Stimulated activated CD4-positive, alpha-beta T cell treated with anti-CD3 and anti-CD28 coated beads, TNF-alpha, amount 100 ng/mL, for 4 hours (primary cell): ENCODE measurements around the gene PRDM13.
"Not testable (repeated sequence)": the region's sequence is repeated elsewhere in the genome, so short reads cannot be mapped to it uniquely, and the experiment has no call there.

Source experiments
- DNase-seq, 3 experiments: peaks; one replicate each; pipeline ENCODE4 v3.0.0-alpha.2; 2020; ENCODE audit warnings: low read depth in 3 of 3

PRDM13 gene

GRCh38 chr6:99603421-99604165, 3.0 kb upstream of the PRDM13 start:
- DNase-seq: no peak

DNA sequence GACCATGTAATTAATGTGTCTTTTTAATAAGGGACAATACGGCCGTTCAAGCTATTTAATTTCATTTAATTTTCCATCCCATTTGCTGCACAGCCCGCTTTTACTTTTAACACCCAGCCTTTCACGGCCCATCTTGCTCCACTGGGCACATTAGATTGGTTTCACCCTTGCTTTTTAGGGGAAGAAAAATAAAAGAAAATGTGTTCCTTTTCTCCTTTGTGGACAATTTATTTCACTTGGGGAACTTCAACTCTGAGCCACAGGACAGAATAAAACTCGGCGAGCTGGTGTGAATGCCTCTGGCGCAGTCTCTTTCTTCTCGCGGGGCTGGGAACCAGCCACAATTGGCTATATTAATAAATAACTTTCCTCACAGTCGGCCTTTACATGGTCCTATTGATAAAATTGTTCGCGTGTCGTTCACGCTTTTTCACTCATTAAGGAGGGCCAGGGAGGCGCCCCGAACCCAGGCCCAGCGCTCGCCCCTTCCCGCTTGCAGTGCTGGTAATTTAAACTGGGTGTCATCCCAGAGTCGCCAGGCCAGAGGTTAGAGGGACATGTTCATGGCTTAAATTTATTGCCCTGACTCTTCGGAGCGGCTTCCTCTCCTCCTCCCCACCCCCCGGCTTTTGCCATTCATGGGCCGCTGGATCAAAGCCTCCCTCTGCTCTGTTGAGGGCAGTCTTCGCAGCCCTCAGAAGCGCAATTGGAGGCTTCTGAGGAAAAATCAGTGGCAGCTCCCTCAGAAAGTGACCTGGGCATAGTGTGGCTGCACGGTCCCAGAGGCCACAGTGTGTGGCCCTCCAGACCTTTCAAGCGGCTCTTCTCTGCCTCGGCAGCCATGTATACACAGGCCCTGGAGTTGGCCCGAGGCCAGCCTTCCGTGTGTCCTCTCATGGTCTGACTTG, 2.2 kb upstream of the PRDM13 start:
- no peak for DNase-seq

DNA sequence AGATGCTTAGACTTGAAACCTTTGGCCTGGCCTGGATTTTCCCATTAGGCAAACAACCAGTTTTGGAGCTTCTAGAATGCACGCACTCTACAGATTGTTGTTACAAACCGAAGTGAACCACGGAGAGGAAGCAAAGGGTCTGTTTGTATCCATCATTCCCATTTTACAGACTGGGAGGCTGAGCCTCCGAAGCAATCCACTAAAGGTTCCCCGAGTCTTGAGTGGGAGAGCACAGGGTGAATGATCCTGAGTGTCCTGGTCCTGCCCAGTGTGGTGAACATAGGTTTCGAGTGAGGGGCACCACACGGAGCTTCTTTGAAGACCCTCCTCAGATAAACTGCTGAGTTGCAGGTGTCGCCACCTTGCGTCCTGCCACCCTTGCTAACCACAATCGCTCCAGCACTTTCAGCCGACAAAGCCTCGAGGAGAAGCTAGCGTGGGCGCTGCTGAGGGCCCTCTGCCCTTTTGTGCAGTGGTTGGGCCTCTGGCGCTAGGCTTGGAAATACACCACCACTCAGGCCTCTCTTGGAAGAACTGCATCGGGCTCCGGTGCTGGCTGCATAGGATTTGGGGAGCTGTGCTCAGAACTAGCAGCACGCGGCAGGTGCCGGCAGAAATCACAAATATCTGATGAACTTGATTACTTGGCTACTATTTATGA, 1.4 kb upstream of the PRDM13 start:
- DNase-seq: no peak

DNA sequence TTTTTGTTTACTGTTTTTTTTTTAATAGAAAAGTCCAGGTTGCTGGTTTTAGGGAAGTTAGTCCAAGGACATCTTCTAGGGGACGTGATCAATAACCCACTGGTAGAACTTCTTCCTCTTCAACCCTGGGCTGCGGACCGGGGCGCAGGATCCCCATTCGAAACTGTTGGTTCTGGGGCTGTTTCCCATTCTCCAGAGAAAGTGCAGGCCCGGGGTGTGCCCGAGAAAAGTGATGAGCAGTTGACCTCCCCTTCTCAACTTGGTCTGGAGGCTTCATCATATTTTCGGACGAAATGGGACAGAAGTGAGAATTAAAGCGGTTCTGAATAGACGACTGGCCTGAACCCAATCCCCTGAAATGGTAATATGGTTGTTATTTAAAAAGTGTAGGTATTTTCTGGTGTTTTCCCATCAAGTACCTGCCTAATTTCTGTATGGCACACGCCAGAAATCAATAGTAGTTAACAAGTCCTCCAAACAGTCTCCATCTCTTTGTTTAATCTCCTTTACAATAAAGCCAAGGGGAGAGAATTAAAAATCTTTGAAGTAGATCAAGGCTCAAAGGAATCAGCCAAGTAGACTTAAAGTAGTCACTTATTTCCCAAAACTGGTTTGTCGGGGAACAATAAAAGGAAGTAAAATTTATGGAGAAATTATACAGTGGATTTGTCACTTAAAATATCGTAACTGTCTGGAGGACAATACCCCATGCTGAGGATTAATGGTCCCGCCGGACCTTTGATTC, 550 bp upstream of the PRDM13 start:
- DNase-seq: no peak

DNA sequence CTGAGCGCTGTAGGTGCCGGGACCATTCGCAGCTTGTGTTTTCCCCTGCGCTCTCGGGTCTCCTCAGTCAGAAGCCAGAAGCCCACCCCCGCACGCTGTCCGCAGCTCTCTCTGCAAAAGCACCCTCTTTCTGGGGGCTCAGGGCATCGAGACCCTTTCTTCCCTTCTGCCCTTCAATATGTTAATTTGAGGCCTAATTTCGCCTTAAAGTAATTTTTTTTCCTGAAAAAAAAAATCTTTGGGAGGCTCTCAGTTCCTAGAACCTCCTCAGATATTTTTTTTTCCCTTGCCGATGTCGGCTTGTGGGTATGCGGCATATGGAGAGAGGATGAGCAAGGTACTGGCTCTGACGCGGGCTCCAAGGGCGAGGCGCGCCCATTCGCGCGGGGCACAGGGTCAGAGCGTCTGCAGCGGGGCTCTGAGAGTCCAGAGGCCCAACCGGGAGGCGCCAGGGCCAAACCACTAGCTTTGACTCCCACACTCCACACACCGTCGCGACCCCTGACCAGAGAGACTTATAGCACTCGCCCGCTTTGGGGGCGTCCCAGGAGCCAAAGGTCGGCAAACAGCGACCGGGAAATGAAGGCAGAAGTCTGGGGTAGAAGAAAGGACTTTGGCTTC, 893 bp downstream of the PRDM13 start:
- DNase-seq: no peak

DNA sequence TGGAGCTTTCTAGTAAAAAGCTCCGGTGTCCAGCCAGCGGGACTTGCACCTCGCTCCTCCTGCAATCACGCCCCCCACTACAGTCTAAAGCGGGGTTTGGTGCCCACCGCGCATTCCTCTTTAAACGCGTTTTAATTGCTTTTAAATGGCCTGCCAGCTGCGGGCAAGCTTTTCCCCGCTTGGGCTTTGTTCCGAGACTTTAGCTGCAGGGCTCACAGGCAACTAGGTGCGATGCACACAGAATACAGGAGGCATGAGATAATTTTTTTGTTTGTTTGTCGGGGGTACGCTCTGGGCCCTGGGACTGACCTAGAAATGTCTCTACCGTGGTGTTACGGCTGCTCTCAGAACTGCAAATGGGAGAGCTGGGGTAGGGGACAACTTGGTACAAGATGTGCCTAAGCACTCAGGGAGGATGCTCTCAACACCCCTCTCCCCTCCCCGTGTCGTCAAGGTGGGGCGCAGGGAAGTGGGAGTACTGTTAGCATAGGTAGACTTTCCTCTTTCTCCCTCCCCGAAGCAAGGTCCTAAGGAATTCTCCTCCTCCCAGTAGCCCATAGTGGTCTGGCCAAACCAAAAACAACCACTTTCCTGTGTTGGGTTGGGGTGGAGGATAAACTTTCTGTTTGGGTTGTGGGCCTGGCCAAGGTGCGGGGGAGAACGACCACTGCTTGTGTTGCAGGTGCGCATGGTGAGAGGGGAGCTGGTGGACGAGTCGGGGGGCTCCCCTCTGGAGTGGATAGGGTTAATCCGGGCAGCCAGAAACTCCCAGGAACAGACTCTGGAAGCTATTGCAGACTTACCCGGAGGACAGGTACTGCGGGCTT, 1.6 kb downstream of the PRDM13 start:
- no peak for DNase-seq

DNA sequence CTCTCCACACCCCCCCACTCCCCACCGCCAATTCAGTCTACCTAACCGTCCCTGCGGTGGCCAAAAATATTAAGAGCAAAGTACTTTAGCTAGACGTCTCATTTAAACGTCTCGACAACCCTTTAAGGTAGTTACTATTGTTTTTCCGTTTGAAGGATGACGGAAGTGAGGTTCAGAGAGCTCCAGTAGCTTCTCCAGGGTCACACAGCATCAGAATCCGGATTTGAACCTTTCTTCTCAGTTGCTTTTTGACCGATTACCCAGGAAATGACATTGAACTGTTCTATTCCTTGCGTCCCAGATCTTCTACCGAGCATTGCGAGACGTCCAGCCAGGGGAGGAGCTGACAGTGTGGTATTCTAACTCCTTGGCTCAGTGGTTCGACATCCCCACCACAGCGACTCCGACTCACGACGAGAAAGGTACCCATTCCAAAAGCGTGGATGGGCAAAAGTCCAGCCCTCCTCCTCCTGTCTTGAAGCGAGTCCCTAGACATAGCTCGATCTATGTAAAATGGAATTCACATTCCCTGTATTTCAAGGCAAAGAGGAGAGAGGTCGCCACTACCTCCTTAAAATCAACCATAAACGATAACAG, 2.4 kb downstream of the PRDM13 start:
- DNase-seq: no peak

DNA sequence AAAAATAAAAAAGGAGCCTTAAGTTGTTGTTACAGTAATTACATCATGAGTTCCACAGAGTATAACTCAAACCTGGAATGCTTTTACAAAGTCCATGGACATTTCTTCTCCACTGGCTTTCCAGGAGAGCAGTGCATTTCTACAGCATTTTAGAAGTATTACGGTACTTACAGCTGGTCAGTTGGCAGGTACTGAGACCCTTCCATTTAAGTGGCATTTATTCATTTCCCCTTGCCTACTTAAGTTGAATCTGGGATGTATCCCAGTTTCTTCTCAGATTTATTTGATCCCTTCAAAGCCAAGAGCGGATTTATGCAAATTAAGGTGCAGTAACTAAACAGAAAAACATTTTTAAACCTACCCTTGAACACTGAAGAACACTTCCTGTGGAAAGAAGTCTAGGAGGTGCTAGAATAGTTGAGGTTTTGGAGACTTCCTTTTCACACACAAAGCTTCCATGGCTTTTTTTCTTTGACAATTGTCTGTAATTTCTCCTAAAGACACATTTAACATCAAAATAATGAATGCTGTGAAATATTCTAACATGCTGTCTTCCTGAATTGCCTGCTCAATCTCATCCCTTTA, 3.4 kb downstream of the PRDM13 start:
- DNase-seq: no peak

DNA sequence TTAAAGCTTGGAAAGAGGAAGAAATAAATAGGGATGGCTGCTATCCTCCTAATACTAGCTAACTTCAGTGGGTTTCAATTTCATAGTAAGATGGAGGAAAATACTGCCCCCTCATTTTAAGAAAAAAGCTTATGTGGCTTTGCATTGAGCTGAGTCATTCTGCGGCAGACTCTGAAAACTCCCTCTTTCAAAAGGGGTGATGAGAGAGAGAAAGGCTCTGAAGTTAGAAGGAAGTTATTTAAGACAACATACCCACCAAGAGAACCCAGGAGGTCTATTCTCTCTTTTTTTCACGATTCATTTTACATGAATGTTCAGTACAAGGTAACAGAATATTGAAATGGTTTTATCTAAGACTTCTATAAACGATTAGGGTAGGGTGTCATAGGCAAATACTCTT, 4.5 kb downstream of the PRDM13 start:
- no peak for DNase-seq

DNA sequence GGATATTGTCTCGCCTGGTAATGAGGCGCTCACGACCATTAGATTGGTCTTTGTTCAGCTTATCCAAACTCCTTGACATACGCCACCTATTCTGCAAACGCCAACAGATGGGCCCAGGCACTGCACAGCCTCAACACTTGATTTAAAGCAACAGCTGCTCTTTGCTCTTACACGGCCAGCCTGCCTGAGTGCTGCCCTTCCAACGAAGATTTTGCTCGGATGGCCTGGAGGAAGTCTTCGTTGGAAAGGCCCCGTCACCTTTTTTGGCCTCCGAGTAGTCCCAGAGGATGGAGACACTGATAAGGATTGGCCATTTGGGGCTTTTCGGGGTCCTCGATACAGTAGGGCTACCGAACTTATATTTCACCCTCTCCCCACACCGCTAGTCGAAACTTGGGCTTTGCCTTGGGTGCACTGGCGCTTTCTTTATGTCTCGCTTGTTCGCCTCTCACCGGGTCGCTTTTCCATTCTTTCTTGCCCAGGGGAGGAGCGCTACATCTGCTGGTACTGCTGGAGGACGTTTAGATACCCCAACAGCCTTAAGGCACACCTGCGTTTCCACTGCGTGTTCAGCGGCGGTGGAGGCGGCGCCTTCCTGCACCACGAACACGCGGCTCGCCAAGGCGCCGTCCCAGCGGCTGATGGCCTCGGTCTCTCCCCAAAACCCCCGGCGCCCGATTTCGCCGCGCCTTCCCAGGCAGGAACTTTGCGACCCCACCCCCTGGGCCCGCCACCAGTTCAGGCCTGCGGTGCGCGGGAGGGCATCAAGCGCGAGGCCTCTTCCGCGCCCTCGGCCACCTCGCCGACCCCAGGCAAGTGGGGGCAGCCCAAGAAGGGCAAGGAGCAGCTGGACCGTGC, 6.1 kb downstream of the PRDM13 start:
- DNase-seq: no peak

DNA sequence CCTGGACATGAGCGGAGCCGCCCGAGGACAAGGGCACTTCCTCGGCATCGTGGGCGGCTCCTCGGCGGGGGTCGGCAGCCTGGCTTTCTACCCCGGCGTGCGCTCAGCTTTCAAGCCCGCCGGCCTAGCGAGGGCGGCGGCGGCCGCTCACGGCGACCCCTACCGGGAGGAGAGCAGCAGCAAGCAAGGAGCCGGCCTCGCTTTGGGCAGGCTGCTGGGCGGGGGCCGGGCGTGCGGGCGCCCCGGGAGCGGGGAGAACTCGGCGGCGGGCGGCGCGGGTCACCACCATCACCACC, 6.7 kb downstream of the PRDM13 start:
- DNase-seq: no peak

DNA sequence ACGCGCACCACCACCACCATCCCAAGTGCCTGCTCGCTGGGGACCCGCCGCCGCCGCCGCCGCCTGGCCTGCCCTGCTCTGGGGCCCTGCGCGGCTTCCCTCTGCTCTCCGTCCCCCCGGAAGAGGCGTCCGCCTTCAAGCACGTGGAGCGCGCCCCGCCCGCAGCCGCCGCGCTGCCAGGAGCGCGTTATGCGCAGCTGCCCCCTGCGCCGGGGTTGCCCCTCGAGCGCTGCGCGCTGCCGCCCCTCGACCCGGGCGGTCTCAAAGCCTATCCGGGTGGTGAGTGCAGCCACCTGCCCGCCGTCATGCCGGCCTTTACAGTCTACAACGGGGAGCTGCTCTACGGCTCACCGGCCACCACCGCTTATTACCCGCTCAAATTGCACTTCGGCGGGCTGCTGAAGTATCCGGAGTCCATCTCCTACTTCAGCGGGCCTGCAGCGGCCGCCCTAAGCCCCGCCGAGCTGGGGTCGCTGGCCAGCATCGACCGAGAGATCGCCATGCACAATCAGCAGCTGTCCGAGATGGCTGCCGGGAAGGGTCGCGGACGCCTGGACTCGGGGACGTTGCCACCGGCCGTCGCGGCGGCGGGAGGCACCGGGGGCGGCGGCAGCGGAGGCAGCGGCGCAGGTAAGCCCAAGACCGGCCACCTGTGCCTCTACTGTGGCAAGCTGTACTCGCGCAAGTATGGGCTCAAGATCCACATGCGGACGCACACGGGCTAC, 7.2 kb downstream of the PRDM13 start:
- DNase-seq: no peak

- DNase-seq: no peak
Measured at GRCh38 chr6:99614430-99615186, 8.0 kb downstream of the PRDM13 start.

DNA sequence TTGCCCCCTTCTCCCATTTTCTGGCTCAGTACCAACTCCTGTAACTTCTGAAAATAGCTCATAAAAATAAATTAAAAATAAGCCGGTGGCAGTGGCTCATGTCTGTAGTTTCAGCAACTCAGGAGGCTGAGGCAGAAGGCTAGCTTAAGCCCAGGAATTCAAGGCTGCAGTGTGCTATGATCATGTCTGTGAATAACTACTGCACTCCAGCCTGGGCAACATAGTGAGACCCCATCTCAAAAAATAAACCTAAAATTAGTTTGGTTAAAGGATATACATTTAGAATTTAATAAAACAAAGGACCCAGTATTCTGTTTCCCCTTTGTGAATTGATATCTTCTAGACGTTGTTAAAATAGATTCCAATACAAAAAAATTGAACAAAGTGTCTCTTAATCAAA, 10.5 kb downstream of the PRDM13 start:
- no peak for DNase-seq

- no peak for DNase-seq
Measured at GRCh38 chr6:99618649-99619408, 12.2 kb downstream of the PRDM13 start.

- no peak for DNase-seq
Measured at GRCh38 chr6:99619409-99619762, 12.8 kb downstream of the PRDM13 start.

DNA sequence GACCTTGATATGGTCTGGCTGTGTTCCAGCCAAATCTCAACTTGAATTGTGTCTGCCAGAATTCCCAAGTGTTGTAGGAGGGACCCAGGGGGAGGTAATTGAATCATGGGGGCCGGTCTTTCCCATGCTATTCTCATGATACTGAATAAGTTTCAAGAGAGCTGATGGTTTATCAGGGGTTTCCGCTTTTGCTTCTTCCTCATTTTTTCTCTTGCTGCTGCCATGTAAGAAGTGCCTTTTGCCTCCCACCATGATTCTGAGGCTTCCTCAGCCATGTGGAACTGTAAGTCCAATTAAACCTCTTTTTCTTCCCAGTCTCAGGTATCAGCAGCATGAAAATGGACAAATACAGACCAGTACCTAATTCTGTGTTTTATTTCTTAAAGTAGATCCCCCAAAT, 15.4 kb downstream of the PRDM13 start:
- not testable (repeated sequence) for DNase-seq
